Lower leg skin (tissue), 4 donors: ENCODE results near the gene IRF2. TPM values are rescaled to one million over a fixed set of nuclear protein-coding genes. Genes with fewer than 3 reads are reported as not detected.

Experiments used
- DNase-seq, 2 donors: peaks; one replicate each; pipeline ENCODE4 v3.0.0-alpha.2; 2019; ENCODE audit warnings: low spot score in 2 of 2
- H3K4me3 ChIP-seq: fragments of 200-600 bp; sonication (generic); 2 replicates; pipeline ENCODE4 v1.5.1; 2017; ENCODE audit warnings: mild to moderate bottlenecking, low read depth; ENCODE audit not compliant: poor library complexity, severe bottlenecking
- CTCF ChIP-seq, 3 donors: fragments of 450-650 bp; IDR thresholded peaks; one replicate each; pipeline ENCODE4 v1.5.1; 2016; ENCODE audit warnings: antibody characterized with exemption in 3 of 3, mild to moderate bottlenecking in 3 of 3, moderate library complexity in 2 of 3
- POLR2A ChIP-seq, 2 donors: fragments of 450-650 bp; IDR thresholded peaks; one replicate each; pipeline ENCODE4 v1.6.1; 2016 to 2017; ENCODE audit warnings: antibody characterized with exemption in 2 of 2, mild to moderate bottlenecking in 1 of 2, moderate library complexity in 1 of 2
- WGBS, 2 donors: methylation state at CpG; one replicate each; pipeline ENCODE4 v1.1.5; 2018; 5-methylcytosine and 5-hydroxymethylcytosine counted together
- intact Hi-C: fragments of 100-400 bp; cut with DNase I; formaldehyde crosslinking; loops from one replicate; pipeline ENCODE4 v1.15.0; 2023; ENCODE audit warnings: low total_unique reads
- total RNA-seq, 4 donors: library from RNA; depleted of rRNA; stranded (reverse); fragments of >200 nt; gene quantifications; one replicate each; pipeline ENCODE4 v1.1.0, GENCODE V29; 2016

The IRF2 gene
- total RNA-seq, 4 donors from 2014 or later, result 31.6 to 44.0 (median 38.4) TPM

GRCh38 chr4:184404047-184404446, 70.3 kb downstream of the IRF2 start:
- TF ChIP-seq POLR2A (IDR thresholded peaks at IDR 0.05) (no peak), CTCF (IDR thresholded peaks at IDR 0.05) (no peak)
- intact Hi-C loops, result no loop called here
- no peak for DNase-seq
- no peak overlapping the region for H3K4me3 ChIP-seq

GRCh38 chr4:184403384-184403781, 71.0 kb downstream of the IRF2 start:
- 33 to 56% methylated on average over 1 of the region's 1 CpG for WGBS, 2 donors
- intact Hi-C loops, result no loop called here
- no peak overlapping the region for H3K4me3 ChIP-seq
- no peak for TF ChIP-seq CTCF (IDR thresholded peaks at IDR 0.05)
- no peak for TF ChIP-seq POLR2A (IDR thresholded peaks at IDR 0.05)
- DNase-seq, result no peak

GRCh38 chr4:184402740-184403383, 71.5 kb downstream of the IRF2 start:
- H3K4me3 ChIP-seq, result no peak overlapping the region
- DNase-seq, result no peak
- TF ChIP-seq CTCF (IDR thresholded peaks at IDR 0.05), result no peak
- TF ChIP-seq POLR2A (IDR thresholded peaks at IDR 0.05), result no peak
- intact Hi-C loops, result no loop called here
- WGBS, 2 donors, result 87 to 91% methylated on average over 14 of the region's 14 CpGs

GRCh38 chr4:184402239-184402638, 72.1 kb downstream of the IRF2 start:
- intact Hi-C loops, result no loop called here
- DNase-seq, result no peak
- 88 to 92% methylated on average over 12 of the region's 12 CpGs for WGBS, 2 donors

GRCh38 chr4:184401397-184402171, 72.8 kb downstream of the IRF2 start:
- peak in 1 of 2 donors; percentile 17 for DNase-seq
- TF ChIP-seq CTCF (IDR thresholded peaks at IDR 0.05), result no peak
- no peak for TF ChIP-seq POLR2A (IDR thresholded peaks at IDR 0.05)
- WGBS, 2 donors, result 73 to 76% methylated on average over 13 of the region's 13 CpGs
- no peak overlapping the region for H3K4me3 ChIP-seq
- intact Hi-C loops, result no loop called here

More at GRCh38 chr4:184402239-184402638, 72.1 kb downstream of the IRF2 start:
- no peak overlapping the region for H3K4me3 ChIP-seq
- no peak for TF ChIP-seq POLR2A (IDR thresholded peaks at IDR 0.05)
- no peak for TF ChIP-seq CTCF (IDR thresholded peaks at IDR 0.05)
